ENCODE data around the gene GALNT18.

DNA sequence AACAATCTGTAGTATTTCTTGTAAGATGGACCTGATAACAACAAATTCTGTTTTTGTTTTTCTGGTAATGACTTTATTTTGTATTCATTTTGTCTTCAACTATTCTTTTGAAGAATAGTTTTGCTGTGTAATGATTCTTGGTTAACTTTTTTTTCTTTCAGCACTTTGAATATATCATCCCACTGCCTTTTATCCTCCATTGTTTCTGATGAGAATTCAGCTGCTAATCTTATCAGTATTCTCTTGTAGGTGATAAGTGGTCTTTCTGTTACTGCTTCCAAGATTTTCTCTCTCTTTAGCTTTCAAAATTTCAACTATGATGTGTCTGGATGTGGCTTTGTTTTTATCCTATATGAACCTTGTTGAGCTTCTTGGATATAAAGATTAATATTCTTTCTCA, 21.5 kb downstream of the GALNT18 start:
- TF ChIP-seq, protein P1, sequence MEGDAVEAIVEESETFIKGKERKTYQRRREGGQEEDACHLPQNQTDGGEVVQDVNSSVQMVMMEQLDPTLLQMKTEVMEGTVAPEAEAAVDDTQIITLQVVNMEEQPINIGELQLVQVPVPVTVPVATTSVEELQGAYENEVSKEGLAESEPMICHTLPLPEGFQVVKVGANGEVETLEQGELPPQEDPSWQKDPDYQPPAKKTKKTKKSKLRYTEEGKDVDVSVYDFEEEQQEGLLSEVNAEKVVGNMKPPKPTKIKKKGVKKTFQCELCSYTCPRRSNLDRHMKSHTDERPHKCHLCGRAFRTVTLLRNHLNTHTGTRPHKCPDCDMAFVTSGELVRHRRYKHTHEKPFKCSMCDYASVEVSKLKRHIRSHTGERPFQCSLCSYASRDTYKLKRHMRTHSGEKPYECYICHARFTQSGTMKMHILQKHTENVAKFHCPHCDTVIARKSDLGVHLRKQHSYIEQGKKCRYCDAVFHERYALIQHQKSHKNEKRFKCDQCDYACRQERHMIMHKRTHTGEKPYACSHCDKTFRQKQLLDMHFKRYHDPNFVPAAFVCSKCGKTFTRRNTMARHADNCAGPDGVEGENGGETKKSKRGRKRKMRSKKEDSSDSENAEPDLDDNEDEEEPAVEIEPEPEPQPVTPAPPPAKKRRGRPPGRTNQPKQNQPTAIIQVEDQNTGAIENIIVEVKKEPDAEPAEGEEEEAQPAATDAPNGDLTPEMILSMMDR (IDR thresholded peaks at IDR 0.05): no peak
- no peak for TF ChIP-seq POLR2A (IDR thresholded peaks at IDR 0.05)

Measured in breast epithelium (tissue), 3 donors.